Inflammatory macrophage (primary cell): ENCODE results near the gene KDM4B.
A peak's percentile ranks its signal among the peaks of the same experiment; 100 is the strongest.
"Not testable (repeated sequence)": the region's sequence is repeated elsewhere in the genome, so short reads cannot be mapped to it uniquely, and the experiment has no call there.

Source experiments
- DNase-seq, 2 donors: peaks; one replicate each; pipeline ENCODE4 v3.0.0-alpha.2; 2020 to 2022

Gene KDM4B

GRCh38 chr19:4967738-4968461 lies 1.0 kb upstream of the KDM4B start:
- DNase-seq, result peak; percentile 42 to 64

- DNase-seq, result no peak
Measured at GRCh38 chr19:4969292-4969771, 419 bp downstream of the KDM4B start.

DNA sequence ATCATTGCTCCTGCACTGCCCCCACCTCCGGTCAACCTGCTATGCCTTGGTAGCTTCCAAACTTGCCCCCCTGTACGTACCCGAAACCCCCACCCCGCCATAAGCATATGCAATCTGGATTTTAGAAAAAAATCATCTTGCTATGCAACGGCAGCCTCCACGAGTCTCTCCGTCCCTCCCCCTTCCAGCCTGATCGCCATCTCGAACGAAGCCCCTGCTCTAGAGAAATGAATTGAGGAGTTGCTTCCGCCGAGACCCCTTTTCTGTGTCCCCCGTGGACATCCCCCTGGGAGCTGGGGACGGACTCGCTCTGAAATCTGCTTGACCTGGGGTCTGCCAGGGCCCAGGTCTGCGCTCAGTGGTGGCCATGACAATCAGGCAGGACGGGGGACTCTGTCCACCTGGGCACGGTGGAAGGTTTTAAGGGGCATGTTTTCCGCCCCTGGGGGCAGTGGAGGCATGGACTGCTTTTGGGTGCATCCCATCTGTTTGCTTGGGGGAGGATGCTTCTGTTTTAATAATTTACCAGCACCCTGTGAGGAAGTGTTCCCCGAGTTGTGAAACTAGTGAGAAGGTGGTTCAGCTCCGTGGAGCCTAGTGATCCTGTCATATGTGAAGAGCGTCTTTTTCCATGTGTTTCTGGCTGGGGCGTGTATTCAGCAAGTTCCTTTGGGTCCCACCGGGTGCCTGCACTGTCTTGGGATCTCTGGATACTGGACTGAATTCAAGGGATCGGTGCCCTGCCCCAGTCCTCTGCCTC lies 1.0 kb downstream of the KDM4B start:
- peak; percentile 72 to 77 for DNase-seq

DNA sequence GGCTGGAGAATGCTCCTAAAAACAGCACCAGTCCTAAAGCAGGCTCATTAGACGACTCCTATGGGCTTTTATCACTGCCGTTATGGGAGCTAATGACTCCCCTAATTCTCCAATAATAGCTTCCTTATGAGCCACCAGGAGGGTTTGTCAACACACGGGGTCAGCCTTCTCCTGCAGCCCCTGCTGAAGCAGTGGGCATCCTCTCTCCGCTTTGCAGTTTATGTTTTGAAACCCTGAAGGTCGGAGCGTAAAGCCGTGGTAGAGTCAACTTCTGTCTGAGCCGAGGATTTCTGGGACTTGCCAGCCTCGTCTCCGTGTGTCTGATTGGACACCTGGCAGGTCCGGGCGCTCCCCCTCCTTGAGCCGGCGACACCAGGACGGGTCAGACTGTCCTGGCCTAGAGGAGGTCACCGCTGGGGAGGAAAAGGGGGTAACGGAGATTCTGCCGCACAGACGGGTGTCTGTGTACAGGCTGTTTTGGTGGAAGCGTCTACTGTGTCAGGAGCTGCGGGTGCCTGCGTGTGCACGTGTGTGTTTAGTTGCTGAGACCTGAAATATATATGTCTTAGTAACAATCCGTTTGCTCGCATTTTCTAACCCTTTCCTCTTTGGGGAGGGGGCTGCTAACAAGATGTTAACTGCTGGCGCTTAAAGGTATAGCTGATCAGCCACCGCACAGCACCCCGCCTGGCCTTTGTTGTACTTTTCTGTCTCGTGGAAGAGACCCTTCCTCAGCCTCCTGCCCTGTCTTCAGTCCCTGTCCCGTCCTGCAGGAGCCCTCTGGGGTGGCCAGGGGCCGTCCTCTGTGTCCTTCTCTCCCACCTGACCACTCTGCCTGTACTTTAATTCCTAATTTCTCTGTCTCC lies 1.9 kb downstream of the KDM4B start:
- DNase-seq, result no peak

DNA sequence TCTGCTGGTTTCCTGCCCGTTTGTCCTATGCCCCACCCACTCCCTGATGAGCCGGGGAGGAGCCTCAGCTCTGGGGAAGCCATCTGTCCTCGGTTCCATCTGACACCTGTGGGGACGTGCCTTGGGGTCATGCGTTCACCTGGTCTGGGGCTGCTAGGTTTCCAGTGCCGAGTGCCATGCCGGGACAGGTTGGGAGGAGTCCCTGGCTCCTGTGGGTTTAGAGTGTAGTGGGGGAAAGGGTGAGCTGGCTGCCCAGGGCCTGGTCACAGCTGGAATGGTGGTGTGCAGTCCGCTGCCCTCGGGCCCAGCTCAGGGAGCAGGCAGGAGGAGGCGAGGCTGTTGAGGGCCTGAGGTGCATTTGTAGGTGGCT lies 2.5 kb downstream of the KDM4B start:
- no peak for DNase-seq

- no peak for DNase-seq
Measured at GRCh38 chr19:4971816-4972495, 3.0 kb downstream of the KDM4B start.

- no peak for DNase-seq
Measured at GRCh38 chr19:4972509-4973230, 3.8 kb downstream of the KDM4B start.

DNA sequence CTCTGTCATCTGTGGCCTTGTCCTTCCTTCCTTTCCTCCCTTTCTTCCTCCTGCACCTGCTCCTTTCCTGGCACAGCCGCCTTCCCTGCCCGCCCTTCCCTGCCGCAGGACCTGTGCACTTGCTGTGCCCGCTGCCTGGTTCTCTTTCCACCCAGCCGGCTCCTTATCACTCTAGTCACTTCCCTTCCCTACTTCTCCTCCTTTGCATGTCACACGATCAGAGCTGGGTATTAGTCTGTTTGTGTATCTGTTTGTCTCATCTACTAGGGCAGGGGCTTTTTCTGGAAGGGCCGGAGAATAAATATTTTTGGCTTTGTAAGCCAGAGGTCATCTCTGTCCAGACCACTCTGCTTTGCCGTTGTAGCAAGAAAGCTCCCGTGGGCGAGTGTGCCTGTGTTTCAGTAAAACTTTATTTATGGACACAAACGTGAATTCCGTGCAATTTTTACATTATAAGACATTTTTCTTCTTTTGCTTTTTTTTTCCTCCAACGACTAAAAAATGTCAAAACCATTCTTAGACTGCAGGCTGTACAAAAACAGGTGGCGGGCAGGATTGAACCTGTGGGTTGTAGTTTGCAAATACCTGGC lies 6.1 kb downstream of the KDM4B start:
- DNase-seq, result peak; percentile 37 to 53

- DNase-seq, result not testable (repeated sequence)
Measured at GRCh38 chr19:4975601-4976000, 6.7 kb downstream of the KDM4B start.

DNA sequence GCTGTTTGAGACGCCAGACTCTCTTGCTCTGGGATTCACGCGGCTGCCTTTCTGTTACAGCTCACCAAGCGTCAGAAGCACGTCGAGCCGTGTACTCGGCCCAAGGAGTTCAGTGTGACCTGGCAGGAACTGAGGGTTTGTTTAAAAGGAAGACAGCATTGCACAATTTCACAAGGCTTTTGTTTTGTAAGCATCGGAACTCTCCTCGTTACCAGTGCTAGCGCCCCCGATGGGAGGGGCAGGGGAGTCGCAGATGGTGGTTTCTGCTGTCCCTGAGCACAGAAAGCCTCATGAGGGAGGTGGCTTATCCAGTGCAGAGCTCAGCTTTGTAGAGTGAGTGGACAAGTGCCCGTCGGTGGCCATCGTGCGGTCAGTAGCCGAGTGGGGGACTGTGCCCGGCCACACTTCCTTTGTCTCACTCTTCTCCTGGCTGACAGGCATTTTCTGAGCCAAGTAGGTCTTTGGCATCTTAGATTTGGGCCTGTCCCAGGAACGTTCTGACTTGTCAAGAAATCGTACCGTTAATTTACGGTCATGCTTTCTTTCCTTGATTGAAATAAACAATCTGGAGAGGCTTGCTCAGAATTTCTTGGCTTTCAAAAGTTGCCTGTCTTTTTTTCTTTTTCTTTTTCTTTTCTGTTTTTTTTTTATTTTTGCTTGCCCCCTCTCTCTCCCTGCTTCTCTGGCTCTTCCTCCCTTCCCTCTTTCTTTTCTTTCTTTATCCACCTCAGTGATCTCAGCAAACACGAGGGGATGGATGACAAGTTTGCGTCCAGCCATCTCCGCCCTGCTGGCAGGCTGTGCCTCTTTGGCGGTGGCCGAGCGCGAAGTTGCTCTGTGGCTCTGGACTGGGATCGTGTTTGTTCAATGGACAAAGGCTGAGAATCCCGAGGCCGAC lies 7.7 kb downstream of the KDM4B start:
- DNase-seq, result peak; percentile 93 to 98

GRCh38 chr19:4977299-4978174 lies 8.6 kb downstream of the KDM4B start:
- DNase-seq, result no peak

- peak; percentile 19 to 37 for DNase-seq
Measured at GRCh38 chr19:4979211-4979807, 10.4 kb downstream of the KDM4B start.

DNA sequence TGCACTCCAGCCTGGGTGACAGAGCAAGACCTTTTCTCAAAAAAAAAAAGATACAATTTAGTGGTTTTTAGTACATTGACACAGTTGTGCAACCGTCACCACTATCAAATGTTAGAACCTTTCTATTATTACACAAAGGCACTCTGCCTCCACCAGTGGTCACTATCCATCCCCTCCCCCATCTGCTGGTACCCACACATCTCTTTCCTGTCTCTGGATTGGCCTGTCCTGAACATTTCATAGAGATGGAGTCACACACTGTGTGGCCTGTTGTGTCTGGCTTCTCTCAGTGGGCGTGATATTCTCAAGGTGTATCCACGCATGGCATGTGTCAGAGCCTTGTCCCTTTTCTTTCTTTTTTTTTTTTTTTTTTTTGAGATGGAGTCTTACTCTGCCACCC lies 11.2 kb downstream of the KDM4B start:
- DNase-seq, result no peak

DNA sequence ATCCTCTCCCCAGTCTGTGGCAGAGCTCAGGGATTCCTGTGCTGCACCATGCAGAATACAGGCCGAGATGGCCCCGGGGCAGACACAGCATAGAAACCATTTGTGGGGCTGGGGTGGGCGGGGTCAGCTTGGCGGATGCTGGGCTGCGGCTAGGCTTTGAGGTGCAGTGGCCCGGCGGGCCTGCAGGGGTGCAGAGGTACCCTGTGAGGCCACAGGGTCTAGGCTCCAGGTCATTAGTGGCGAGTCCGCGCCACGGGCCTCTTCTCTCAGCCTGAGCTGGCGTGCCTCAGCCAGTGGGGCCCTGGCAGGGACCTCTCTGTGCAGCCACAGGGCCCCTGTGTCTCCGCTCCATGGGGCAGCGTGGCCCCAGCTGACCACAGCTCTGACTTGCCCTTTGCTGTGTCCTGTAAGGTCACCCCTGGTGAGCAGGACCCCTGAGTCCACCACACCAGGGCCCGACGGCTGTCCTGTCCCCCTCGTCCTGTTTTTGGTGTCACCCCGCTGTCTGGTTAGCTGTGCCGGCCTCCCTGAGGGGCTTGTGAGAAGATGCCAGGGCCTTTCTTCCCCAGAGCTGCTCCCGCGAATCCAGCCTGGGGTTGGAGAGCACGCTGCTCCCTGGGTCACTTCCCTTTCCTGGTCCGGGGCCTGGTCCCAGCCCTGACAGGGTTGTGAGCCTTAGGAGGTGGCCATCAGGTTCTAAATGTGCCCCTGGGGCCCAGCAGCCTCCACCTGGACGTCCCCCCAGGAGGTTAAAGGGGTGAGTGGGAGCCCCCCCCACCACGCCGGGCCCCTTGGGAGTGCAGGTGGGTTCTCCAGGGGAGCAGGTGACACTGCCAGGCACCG lies 12.1 kb downstream of the KDM4B start:
- no peak for DNase-seq

GRCh38 chr19:4981681-4981958 lies 12.7 kb downstream of the KDM4B start:
- no peak for DNase-seq

- DNase-seq, result no peak
Measured at GRCh38 chr19:4983346-4984105, 14.6 kb downstream of the KDM4B start.

DNA sequence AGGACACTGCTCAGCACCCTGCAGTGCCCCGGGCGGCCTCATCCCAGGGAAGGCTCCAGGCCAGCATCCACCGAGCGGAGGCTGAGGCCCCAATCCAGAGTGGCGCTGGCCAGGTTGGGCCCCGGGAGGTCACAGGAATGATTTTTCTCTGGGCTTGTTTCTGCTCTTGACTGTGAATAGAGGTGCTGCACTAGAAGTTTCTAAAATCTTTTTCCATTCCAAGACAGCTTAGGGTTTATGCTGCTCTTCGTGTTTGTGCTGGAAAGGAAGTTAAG lies 15.1 kb downstream of the KDM4B start:
- DNase-seq, result no peak
